ENCODE measurements around the gene PIPOX.

PIPOX gene, protein sequence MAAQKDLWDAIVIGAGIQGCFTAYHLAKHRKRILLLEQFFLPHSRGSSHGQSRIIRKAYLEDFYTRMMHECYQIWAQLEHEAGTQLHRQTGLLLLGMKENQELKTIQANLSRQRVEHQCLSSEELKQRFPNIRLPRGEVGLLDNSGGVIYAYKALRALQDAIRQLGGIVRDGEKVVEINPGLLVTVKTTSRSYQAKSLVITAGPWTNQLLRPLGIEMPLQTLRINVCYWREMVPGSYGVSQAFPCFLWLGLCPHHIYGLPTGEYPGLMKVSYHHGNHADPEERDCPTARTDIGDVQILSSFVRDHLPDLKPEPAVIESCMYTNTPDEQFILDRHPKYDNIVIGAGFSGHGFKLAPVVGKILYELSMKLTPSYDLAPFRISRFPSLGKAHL
- long read RNA-seq, partial matches to known transcripts: 0 of 10 reads
- long read RNA-seq, other reads (novel, unspliced or antisense): 10 of 10 reads

DNA sequence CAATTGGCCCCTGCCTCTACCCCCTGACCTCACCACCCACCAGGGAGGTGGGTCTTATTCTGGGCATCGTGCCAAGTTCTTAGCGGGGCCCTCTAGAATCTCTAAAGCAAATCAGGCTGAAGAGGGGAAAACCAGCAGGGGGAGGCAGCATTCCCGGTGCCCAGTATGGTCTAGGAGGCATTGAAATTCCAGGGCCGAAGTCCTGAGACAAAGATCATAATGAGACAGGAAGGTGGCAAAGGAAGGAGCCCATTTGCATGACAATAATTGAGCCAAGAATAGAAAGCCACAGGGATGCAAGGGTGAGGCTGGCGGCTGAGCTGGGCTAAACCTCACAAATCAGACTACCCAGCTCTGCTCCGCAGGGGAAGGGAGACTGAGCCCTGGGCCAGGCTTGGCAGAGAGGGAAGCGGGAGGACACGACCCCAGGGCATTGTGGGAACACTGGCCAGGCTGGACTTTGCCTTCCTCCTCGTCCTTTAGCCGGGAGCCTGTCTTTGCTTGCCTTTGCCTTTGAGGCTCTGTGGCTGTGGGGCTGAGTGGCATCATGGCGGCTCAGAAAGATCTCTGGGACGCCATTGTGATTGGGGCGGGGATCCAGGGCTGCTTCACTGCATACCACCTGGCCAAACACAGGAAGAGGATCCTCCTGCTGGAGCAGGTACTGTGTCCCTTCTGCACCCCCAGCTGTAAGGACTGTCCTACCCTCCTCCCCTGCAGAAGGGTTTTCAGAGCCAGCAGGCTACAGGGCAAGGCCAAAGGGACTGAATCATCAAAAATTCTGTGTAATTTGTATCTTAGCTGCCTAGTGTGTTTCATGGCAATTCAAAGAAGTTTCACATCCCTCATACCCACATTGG is at the start of gene PIPOX:
Gene PIPOX (plus strand): TSS at position 463 of the 860 bp plus-strand sequence. CDS start 85 bp downstream, at position 548.
- Histone ChIP-seq H3K4me3 (replicated peaks; ENCODE audit: insufficient read depth, low read length) (no peak within 1 kb of the TSS), H3K27ac (replicated peaks) (no peak within 1 kb of the TSS), H3K27me3 (ENCODE audit: insufficient read depth, poor library complexity, severe bottlenecking) (no peaks in the 10 kb centered on the region)
- peak in 1 of 2 experiments; percentile 40 for DNase-seq (ENCODE audit: low read depth in 1 of 2, low spot score in 1 of 2)
- TF ChIP-seq SPI1 (IDR thresholded peaks at IDR 0.05; ENCODE audit: borderline replicate concordance, low read depth): no peak
- TF ChIP-seq, protein P1, sequence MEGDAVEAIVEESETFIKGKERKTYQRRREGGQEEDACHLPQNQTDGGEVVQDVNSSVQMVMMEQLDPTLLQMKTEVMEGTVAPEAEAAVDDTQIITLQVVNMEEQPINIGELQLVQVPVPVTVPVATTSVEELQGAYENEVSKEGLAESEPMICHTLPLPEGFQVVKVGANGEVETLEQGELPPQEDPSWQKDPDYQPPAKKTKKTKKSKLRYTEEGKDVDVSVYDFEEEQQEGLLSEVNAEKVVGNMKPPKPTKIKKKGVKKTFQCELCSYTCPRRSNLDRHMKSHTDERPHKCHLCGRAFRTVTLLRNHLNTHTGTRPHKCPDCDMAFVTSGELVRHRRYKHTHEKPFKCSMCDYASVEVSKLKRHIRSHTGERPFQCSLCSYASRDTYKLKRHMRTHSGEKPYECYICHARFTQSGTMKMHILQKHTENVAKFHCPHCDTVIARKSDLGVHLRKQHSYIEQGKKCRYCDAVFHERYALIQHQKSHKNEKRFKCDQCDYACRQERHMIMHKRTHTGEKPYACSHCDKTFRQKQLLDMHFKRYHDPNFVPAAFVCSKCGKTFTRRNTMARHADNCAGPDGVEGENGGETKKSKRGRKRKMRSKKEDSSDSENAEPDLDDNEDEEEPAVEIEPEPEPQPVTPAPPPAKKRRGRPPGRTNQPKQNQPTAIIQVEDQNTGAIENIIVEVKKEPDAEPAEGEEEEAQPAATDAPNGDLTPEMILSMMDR (IDR thresholded peaks at IDR 0.05; ENCODE audit: insufficient read depth, low read length): no peak
- no peak for TF ChIP-seq GABPA (IDR thresholded peaks at IDR 0.05; ENCODE audit: low read depth)
- TF ChIP-seq, protein P2, sequence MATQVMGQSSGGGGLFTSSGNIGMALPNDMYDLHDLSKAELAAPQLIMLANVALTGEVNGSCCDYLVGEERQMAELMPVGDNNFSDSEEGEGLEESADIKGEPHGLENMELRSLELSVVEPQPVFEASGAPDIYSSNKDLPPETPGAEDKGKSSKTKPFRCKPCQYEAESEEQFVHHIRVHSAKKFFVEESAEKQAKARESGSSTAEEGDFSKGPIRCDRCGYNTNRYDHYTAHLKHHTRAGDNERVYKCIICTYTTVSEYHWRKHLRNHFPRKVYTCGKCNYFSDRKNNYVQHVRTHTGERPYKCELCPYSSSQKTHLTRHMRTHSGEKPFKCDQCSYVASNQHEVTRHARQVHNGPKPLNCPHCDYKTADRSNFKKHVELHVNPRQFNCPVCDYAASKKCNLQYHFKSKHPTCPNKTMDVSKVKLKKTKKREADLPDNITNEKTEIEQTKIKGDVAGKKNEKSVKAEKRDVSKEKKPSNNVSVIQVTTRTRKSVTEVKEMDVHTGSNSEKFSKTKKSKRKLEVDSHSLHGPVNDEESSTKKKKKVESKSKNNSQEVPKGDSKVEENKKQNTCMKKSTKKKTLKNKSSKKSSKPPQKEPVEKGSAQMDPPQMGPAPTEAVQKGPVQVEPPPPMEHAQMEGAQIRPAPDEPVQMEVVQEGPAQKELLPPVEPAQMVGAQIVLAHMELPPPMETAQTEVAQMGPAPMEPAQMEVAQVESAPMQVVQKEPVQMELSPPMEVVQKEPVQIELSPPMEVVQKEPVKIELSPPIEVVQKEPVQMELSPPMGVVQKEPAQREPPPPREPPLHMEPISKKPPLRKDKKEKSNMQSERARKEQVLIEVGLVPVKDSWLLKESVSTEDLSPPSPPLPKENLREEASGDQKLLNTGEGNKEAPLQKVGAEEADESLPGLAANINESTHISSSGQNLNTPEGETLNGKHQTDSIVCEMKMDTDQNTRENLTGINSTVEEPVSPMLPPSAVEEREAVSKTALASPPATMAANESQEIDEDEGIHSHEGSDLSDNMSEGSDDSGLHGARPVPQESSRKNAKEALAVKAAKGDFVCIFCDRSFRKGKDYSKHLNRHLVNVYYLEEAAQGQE (IDR thresholded peaks at IDR 0.05; ENCODE audit: insufficient replicate concordance, low read depth): no peak
- TF ChIP-seq POLR2AphosphoS5 (IDR thresholded peaks at IDR 0.05; ENCODE audit: low read depth): no peak

DNA sequence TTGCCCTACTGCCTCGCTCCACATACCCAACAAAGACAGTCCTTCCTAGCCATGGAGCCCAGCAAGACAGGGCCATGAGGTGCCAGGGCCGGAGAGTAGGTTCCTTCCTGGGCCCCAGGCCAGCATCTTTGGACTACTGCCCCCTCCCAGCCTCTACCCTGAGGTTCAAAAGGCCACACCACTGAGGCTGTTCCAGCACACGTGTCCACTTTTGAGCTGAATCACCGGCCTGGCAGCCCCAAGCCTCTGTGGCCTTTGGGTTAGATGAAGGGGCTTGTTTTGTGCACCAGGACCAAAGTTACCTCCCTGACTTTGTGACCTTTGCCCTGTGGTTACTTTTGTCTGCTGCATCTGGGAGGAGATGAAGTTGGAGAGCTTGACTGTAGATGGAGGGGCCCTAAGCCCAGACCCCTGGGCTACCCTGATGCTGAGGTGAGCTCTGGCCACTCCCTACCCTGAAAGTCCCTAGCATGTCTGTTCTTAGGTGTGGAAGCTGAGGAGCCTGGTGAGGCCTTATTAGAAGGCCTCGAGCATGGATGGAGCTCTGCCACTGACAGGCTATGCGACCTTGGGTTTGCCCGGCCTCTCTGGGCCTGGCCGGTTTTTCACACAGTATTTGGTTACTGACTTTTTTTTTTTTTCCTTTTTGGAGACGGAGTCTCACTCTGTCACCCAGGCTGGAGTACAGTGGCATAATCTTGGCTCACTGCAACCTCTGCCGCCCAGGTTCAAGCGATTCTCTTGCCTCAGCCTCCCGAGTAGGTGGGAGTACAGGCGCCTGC is 49.1 kb upstream of the PIPOX start:
- no peak overlapping the region for H3K27ac ChIP-seq (replicated peaks)
- H3K27me3 ChIP-seq (ENCODE audit: insufficient read depth, poor library complexity, severe bottlenecking): no peaks in the 10 kb centered on the region
- no peak overlapping the region for H3K4me3 ChIP-seq (replicated peaks; ENCODE audit: insufficient read depth, low read length)
- no peak for DNase-seq (ENCODE audit: low read depth in 1 of 2, low spot score in 1 of 2)
- TF ChIP-seq, protein P1 (IDR thresholded peaks at IDR 0.05; ENCODE audit: insufficient read depth, low read length): no peak
- TF ChIP-seq POLR2AphosphoS5 (IDR thresholded peaks at IDR 0.05; ENCODE audit: low read depth) (no peak), SPI1 (IDR thresholded peaks at IDR 0.05; ENCODE audit: borderline replicate concordance, low read depth) (no peak), GABPA (IDR thresholded peaks at IDR 0.05; ENCODE audit: low read depth) (no peak)
- TF ChIP-seq, protein P2 (IDR thresholded peaks at IDR 0.05; ENCODE audit: insufficient replicate concordance, low read depth): no peak

DNA sequence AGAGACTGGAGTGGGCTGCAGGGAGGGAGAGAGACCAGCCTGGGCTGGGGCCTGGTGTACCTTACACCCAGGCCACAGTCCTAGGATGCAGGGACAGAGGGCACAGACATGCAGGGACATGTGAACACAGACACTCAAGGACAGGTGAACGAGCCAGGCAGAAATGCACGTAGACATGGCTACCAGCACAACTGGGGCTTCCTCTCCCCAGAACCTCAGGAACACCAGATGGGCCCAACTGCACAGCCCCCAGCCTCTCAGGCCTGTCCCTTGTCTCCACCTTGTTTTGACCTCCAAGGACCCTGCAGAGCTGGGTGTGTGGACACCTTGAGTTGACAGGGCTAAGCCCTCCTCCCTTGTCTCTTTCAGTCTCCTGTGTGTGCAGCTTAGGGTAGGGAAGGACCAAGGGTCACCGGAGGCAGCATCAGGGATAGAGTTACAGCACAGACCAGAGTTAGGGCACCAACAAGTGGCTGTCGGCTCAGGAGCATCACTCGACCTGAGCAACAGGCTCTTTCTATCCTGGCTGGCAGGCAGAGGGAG is 46.3 kb upstream of the PIPOX start:
- Histone ChIP-seq H3K4me3 (replicated peaks; ENCODE audit: insufficient read depth, low read length) (no peak overlapping the region), H3K27me3 (ENCODE audit: insufficient read depth, poor library complexity, severe bottlenecking) (no peaks in the 10 kb centered on the region), H3K27ac (replicated peaks) (no peak overlapping the region)
- TF ChIP-seq GABPA (IDR thresholded peaks at IDR 0.05; ENCODE audit: low read depth): no peak
- TF ChIP-seq SPI1 (IDR thresholded peaks at IDR 0.05; ENCODE audit: borderline replicate concordance, low read depth): no peak
- TF ChIP-seq, protein P2 (IDR thresholded peaks at IDR 0.05; ENCODE audit: insufficient replicate concordance, low read depth): no peak
- TF ChIP-seq, protein P1 (IDR thresholded peaks at IDR 0.05; ENCODE audit: insufficient read depth, low read length): no peak
- no peak for TF ChIP-seq POLR2AphosphoS5 (IDR thresholded peaks at IDR 0.05; ENCODE audit: low read depth)
- no peak for DNase-seq (ENCODE audit: low read depth in 1 of 2, low spot score in 1 of 2)

All from HL-60 (cell line).